Psoas muscle (tissue), 8 donors: ENCODE data around the gene TMEM151A. TPM values are rescaled to one million over a fixed set of nuclear protein-coding genes. Genes with fewer than 3 reads are reported as not detected.

Source experiments
- ATAC-seq, 4 donors: fragments of 200-7000 bp; cut with Tn5 transposase; one replicate each; pipeline ENCODE4 v1.9.1; 2020; ENCODE audit warnings: moderate library complexity in 3 of 4, mild to moderate bottlenecking in 2 of 4
- DNase-seq, 2 donors: peaks; one replicate each; pipeline ENCODE4 v3.0.0-alpha.2; 2020
- H3K27ac ChIP-seq: fragments of 200-600 bp; one replicate; pipeline ENCODE4 v1.8.0; 2022
- H3K27me3 ChIP-seq, 3 donors: fragments of 200-600 bp in 1 of 3; one replicate each; pipeline versions ENCODE4 v1.6.1 to v1.8.0; 2013 to 2022; ENCODE audit warnings: low read length in 2 of 3, mild to moderate bottlenecking in 2 of 3, moderate library complexity in 1 of 3; ENCODE audit not compliant: insufficient read depth in 3 of 3
- H3K36me3 ChIP-seq, 2 donors: fragments of 200-600 bp in 1 of 2; one replicate each; pipeline versions ENCODE4 v1.6.1 to v1.8.0; 2013 to 2022; ENCODE audit warnings: low read depth in 1 of 2, mild to moderate bottlenecking in 1 of 2, moderate library complexity in 1 of 2; ENCODE audit not compliant: insufficient read depth in 1 of 2
- H3K4me1 ChIP-seq: fragments of 200-600 bp; one replicate; pipeline ENCODE4 v1.8.0; 2022
- H3K4me3 ChIP-seq: fragments of 200-600 bp; one replicate; pipeline ENCODE4 v1.8.0; 2022; ENCODE audit warnings: mild to moderate bottlenecking
- H3K9me3 ChIP-seq: fragments of 200-600 bp; one replicate; pipeline ENCODE4 v1.8.0; 2022
- WGBS, 3 donors: extraction: QIAGEN DNeasy Blood & Tissue Kit; methylation state at CpG; one replicate each; pipeline versions ENCODE4 v1.1.6 to v1.1.7; 2013; 5-methylcytosine and 5-hydroxymethylcytosine counted together
- intact Hi-C, 2 donors: fragments of 100-400 bp; cut with DNase I; formaldehyde crosslinking; loops; one replicate each; pipeline versions ENCODE4 v1.11.0 to v1.14.2; 2022
- polyA plus RNA-seq, 3 donors: library from polyadenylated mRNA; stranded (reverse); fragments of 200-250 nt; gene quantifications; one replicate each; pipeline ENCODE4 v1.2.3, GENCODE V29; 2013
- total RNA-seq, 4 donors: library from RNA; stranded (reverse); fragmentation: NEBNext Ultra II Directional in 2 of 4; extraction: Animal tissue kit (Norgen Biotek cat#: 25700) in 2 of 4; gene quantifications; one replicate each; pipeline versions ENCODE4 v1.2.1 to v1.2.4, GENCODE V29; 2021 to 2023
- TF ChIP-seq, protein P1 (sequence below): fragments of 200-600 bp; IDR thresholded peaks from one replicate; pipeline ENCODE4 v1.8.0; 2022; ENCODE audit warnings: antibody characterized with exemption
- donor health status: healthy with polysubstance abuse.
- donor health status: DM: no; HTN: no; CAD: no; lungs with moderate emphysema.
- donor health status: Bipolar disorder and iron deficiency.
- donor health status: healthy.
- donor health status: DM: yes; HTN: yes; CAD: no.
- donor health status: DM: no; HTN: no; CAD: no.
- donor health status: DM: no; HTN: no; CAD: no.
- donor health status: DM: yes; HTN: yes; CAD: no.

The TMEM151A gene
- total and polyA plus RNA-seq, 7 donors = 0.04 to 0.05 TPM; not detected in 5

DNA sequence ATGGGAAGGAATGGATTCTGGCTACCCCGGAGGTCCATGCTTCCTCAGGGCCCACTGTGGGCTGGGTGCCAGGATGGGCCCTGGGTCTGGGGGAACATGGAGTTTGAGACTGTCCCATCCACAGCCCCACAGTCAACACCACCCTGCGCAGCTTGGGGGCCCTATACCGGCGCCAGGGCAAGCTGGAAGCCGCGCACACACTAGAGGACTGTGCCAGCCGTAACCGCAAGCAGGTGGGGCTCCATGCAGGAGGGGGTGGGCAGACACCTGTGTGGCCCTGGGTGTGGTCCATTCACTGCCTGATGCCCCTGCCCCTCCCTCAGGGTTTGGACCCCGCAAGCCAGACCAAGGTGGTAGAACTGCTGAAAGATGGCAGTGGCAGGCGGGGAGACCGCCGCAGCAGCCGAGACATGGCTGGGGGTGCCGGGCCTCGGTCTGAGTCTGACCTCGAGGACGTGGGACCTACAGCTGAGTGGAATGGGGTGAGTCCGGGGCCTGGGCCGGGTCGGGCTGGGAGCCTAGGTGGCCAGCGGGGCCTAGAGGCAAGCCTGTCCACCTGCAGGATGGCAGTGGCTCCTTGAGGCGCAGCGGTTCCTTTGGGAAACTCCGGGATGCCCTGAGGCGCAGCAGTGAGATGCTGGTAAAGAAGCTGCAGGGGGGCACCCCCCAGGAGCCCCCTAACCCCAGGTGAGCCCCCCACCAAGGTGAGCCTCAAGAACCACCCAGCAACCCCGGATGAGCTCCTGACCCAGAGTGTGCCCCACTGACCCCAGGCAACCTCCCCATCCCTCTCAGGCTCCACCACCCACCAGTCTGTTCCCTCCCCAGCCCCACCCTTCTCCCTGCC, 25.9 kb upstream of the TMEM151A start:
- ATAC-seq (no peak), DNase-seq (peak in 1 of 2 donors; percentile 61)
- Histone ChIP-seq H3K9me3 (no peaks in the 10 kb centered on the region), H3K4me1 (peaks cover 19% of the 10 kb centered on the region), H3K27ac (no peak overlapping the region), H3K36me3 (peaks cover 0 to 52% of the 10 kb centered on the region in 2 donors), H3K4me3 (no peak overlapping the region), H3K27me3 (no peaks in the 10 kb centered on the region)
- intact Hi-C loops = no loop called here
- WGBS, 3 donors = 91 to 97% (median 93%) methylated on average over 24 to 26 of the region's 26 CpGs
- TF ChIP-seq, protein P1, sequence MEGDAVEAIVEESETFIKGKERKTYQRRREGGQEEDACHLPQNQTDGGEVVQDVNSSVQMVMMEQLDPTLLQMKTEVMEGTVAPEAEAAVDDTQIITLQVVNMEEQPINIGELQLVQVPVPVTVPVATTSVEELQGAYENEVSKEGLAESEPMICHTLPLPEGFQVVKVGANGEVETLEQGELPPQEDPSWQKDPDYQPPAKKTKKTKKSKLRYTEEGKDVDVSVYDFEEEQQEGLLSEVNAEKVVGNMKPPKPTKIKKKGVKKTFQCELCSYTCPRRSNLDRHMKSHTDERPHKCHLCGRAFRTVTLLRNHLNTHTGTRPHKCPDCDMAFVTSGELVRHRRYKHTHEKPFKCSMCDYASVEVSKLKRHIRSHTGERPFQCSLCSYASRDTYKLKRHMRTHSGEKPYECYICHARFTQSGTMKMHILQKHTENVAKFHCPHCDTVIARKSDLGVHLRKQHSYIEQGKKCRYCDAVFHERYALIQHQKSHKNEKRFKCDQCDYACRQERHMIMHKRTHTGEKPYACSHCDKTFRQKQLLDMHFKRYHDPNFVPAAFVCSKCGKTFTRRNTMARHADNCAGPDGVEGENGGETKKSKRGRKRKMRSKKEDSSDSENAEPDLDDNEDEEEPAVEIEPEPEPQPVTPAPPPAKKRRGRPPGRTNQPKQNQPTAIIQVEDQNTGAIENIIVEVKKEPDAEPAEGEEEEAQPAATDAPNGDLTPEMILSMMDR = no peak

DNA sequence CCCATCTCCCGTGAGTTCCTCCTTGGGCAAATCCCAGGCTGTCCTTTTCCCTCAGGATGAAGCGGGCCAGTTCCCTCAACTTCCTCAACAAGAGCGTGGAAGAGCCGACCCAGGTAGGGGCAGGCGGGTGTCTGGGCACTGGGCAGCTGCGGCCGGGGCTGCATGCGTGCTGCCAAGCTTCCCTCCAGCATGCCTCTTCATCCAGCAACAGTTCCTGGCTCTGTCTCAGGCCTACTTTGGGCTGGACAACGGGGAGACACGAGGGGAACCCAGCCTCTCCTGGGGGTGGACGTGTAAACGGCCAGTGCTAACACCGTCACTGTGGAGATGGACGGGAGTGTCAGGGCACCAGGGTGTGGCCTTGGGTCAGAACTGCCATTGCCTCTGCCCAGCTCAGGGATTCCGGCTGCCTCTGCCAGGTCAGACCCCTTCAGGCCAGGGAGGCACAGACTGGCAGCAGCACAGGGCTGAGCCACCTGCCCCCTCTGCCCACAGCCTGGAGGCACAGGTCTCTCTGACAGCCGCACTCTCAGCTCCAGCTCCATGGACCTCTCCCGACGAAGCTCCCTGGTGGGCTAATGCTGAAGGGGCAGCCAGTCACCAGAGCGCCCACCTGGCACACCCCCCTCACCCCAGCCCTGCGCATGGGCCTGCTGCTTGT, 25.2 kb upstream of the TMEM151A start:
- TF ChIP-seq, protein P1 = no peak
- Histone ChIP-seq H3K4me1 (peaks cover 20% of the 10 kb centered on the region), H3K36me3 (peaks cover 0 to 50% of the 10 kb centered on the region in 2 donors), H3K4me3 (peak overlapping the region; percentile 98), H3K27me3 (no peaks in the 10 kb centered on the region), H3K9me3 (no peaks in the 10 kb centered on the region), H3K27ac (peak overlapping the region; percentile 97)
- WGBS, 3 donors = 68 to 82% (median 73%) methylated on average over 20 of the region's 20 CpGs
- ATAC-seq (no peak), DNase-seq (peak in 1 of 2 donors; percentile 67)
- intact Hi-C loops = no loop called here

DNA sequence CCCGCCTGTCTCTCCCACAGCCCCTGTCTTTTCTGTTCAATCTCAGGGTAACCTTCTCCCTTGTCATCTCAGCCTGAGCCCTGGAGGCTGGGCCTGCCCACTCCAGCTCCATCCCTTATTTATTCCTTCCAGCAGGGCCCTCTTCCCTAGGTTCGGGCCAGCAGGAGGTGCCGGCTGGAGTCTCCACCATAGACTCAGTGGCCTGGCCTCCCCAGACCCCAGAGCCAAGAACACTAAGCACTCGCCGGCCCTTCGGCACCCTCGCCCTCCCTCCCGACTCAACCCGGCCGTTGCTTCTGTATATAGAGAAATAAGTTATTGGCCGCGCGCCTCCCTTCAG, 24.7 kb upstream of the TMEM151A start:
- TF ChIP-seq, protein P1 = no peak
- H3K9me3 ChIP-seq = no peaks in the 10 kb centered on the region
- DNase-seq (no peak), ATAC-seq (no peak)
- peak overlapping the region; percentile 98 for H3K4me3 ChIP-seq
- peak overlapping the region; percentile 97 for H3K27ac ChIP-seq
- H3K27me3 ChIP-seq = no peaks in the 10 kb centered on the region
- peaks cover 20% of the 10 kb centered on the region for H3K4me1 ChIP-seq
- H3K36me3 ChIP-seq = peaks cover 0 to 50% of the 10 kb centered on the region in 2 donors
- WGBS, 3 donors = 10 to 14% (median 13%) methylated on average over 13 of the region's 13 CpGs
- intact Hi-C loops = no loop called here

DNA sequence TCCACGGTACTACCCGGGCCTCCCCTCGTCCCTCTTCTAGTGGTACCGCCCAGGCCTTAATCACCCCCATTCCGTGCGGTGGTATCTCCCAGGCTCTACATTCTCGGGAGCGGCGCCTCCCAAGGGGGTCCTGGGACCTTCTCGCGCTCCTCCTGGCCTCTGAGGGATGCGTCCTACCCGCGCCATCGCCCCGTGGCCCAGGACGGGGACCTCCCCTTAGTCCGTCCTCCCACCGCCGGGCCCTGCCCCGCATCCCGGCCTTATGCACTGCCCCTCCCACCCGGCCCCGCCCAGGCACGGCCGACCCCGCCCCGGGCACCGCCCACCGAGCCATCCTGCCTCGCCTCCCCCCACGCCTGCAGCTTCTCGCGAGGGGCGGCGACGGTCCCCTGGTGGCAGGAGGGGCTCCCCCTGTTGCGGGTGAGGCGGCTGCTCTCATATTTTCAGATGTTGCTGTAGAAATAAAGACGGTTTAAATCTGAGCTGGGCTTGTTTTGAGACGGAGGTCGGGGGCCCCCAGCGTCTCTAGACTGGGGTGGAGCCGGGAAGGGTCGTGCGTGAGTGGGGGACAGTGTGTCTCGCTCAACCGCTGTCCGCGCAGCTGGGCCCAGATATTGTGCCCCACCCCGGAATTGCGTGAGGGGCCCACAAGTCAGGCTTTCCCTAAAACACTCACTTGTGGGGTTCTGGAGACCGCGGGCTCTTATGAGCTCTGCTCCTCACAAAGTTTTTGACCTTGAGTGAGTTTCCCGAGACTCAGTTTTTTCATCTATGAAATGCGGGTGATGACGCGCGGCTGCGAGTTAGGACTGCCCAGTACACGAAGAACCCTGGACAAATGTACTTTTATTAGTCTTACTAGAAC, 24.1 kb upstream of the TMEM151A start:
- TF ChIP-seq, protein P1 = no peak
- Histone ChIP-seq H3K36me3 (peaks cover 0 to 50% of the 10 kb centered on the region in 2 donors), H3K27me3 (no peaks in the 10 kb centered on the region), H3K4me1 (peaks cover 20% of the 10 kb centered on the region), H3K27ac (peak overlapping the region; percentile 97), H3K4me3 (peak overlapping the region; percentile 98), H3K9me3 (no peaks in the 10 kb centered on the region)
- intact Hi-C loops = no loop called here
- DNase-seq (peak; percentile 93 to 94), ATAC-seq (peak; percentile 81 to 87 (median 83))
- 0 to 1% (median 1%) methylated on average over 60 to 61 of the region's 61 CpGs for WGBS, 3 donors
